Esophagus muscularis mucosa (tissue), 4 donors: ENCODE data around the gene WNT16.

Experiments
- CTCF ChIP-seq, 3 experiments: fragments of 200-600 bp in 2 of 3; fragments of 450-650 bp in 1 of 3; sonication (generic) in 2 of 3; IDR thresholded peaks; one replicate each; pipeline ENCODE4 v1.5.1; 2017 to 2019; ENCODE audit warnings: antibody characterized with exemption in 3 of 3, mild to moderate bottlenecking in 2 of 3, moderate library complexity in 1 of 3
- EP300 ChIP-seq: sonication (generic); formaldehyde crosslinking; IDR thresholded peaks from one replicate; pipeline ENCODE4 v1.6.1; 2017; ENCODE audit warnings: antibody characterized with exemption
- POLR2AphosphoS5 ChIP-seq, 2 donors: sonication (generic); formaldehyde crosslinking; IDR thresholded peaks; one replicate each; pipeline ENCODE4 v1.6.1; 2017; ENCODE audit warnings: antibody characterized with exemption in 2 of 2

GRCh38 chr7:121301446-121302213 lies 27.2 kb upstream of the WNT16 start:
- TF ChIP-seq EP300 (no peak), POLR2AphosphoS5 (IDR thresholded peaks at IDR 0.05) (no peak), CTCF (IDR thresholded peaks at IDR 0.05) (no peak)
